GM18519 (cell line): Measurements from ENCODE around the gene RAB24.
"Not testable (repeated sequence)": the region's sequence is repeated elsewhere in the genome, so short reads cannot be mapped to it uniquely, and the experiment has no call there.

Source experiments
- ATAC-seq: cut with Tn5 transposase; IDR thresholded peaks from one replicate; pipeline ENCODE4 v1.9.1; 2021; ENCODE audit warnings: mild to moderate bottlenecking, moderate library complexity; ENCODE audit not compliant: unreplicated experiment, low FRiP score

Gene RAB24

GRCh38 chr5:177296581-177296980 lies 6.9 kb downstream of the RAB24 start:
- no peak for ATAC-seq

- no peak for ATAC-seq
Measured at GRCh38 chr5:177295924-177296323, 7.6 kb downstream of the RAB24 start.

- ATAC-seq = no peak
Measured at GRCh38 chr5:177294632-177295031, 8.9 kb downstream of the RAB24 start.

GRCh38 chr5:177293819-177294581 lies 9.5 kb downstream of the RAB24 start:
- no peak for ATAC-seq

GRCh38 chr5:177291735-177292134 lies 11.8 kb downstream of the RAB24 start:
- ATAC-seq = no peak

- no peak for ATAC-seq
Measured at GRCh38 chr5:177290816-177291596, 12.5 kb downstream of the RAB24 start.

- no peak for ATAC-seq
Measured at GRCh38 chr5:177288191-177288590, 15.3 kb downstream of the RAB24 start.

- ATAC-seq = no peak
Measured at GRCh38 chr5:177276886-177277285, 26.6 kb downstream of the RAB24 start.

- no peak for ATAC-seq
Measured at GRCh38 chr5:177275883-177276282, 27.6 kb downstream of the RAB24 start.

- ATAC-seq = no peak
Measured at GRCh38 chr5:177271113-177271512, 32.4 kb downstream of the RAB24 start.

- ATAC-seq = no peak
Measured at GRCh38 chr5:177270653-177271052, 32.9 kb downstream of the RAB24 start.

GRCh38 chr5:177269976-177270375 lies 33.5 kb downstream of the RAB24 start:
- ATAC-seq = no peak

- ATAC-seq = no peak
Measured at GRCh38 chr5:177269232-177269895, 34.2 kb downstream of the RAB24 start.

GRCh38 chr5:177265395-177265794 lies 38.1 kb downstream of the RAB24 start:
- ATAC-seq = no peak

- no peak for ATAC-seq
Measured at GRCh38 chr5:177264178-177264577, 39.3 kb downstream of the RAB24 start.

- no peak for ATAC-seq
Measured at GRCh38 chr5:177261510-177261909, 42.0 kb downstream of the RAB24 start.

- ATAC-seq = no peak
Measured at GRCh38 chr5:177260961-177261360, 42.6 kb downstream of the RAB24 start.

GRCh38 chr5:177258711-177259110 lies 44.8 kb downstream of the RAB24 start:
- not testable (repeated sequence) for ATAC-seq

- ATAC-seq = no peak
Measured at GRCh38 chr5:177256296-177256695, 47.2 kb downstream of the RAB24 start.

- no peak for ATAC-seq
Measured at GRCh38 chr5:177253252-177253651, 50.3 kb downstream of the RAB24 start.
